Myocyte (in vitro differentiated cells): ENCODE measurements around the gene TFF2. TPM values are rescaled to one million over a fixed set of nuclear protein-coding genes. Genes with fewer than 3 reads are reported as not detected.

Experiments
- DNase-seq: peaks from one replicate; pipeline ENCODE4 v3.0.0-alpha.2; 2012; ENCODE audit warnings: low read depth
- total RNA-seq: library from RNA; depleted of rRNA; stranded (reverse); fragments of >200 nt; gene quantifications from 2 replicates; pipeline ENCODE4 v1.2.3, GENCODE V29; 2014

The TFF2 gene
- total RNA-seq, 1 donor from 2014 or later: not detected

DNA sequence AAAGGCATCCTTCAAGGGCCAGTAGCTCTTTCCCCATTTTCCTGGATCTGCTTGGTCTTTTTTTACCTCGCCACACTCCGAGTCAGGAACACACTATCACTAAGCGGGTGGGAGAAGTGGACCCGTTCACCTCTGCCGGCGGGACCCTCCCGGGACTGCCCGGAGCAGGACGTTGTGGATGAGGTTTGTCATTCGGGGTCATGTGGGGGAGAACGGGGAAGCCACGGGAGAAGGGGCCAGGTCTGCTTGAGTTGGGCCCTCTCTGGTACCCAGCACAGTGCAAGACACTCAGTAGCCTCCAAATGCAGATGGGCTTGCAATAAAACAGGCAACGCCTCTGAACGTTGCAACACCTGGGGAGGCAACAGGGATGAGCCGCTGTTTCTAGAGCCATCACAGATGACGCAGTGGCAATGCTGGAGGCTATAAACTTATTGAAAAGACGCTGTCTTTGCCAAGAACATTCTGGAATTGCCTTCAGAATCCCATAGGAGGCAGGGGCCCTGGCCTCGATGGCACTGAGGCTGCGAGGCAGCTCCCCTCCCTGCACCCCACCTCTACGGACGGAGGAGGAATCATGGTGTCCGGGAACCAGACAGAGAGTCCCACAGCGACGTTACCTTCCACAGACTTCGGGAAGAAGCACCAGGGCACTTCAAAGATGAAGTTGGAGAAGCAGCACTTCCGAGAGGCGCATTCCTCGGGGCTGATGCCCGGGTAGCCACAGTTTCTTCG, 3.8 kb downstream of the TFF2 start:
- no peak for DNase-seq

DNA sequence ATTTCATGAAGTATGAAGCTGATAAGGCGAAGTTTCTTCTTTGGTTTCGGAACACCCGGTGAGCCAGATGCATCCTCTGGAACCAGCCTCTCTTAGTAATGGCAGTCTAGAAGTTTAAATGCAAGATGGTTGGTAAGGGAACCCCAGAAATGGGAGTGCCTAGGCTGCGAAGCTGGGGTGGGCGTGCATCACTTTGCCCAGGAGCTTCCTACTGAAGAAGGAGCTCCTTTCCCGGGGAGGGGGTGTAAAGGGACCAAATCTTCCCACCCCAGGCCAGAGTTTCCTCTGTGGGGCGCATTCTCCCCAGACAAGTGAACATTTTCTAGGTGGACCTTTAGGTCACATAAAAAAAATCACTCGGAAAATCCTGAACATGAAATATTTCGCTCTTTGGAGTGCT, 4.4 kb downstream of the TFF2 start:
- no peak for DNase-seq

DNA sequence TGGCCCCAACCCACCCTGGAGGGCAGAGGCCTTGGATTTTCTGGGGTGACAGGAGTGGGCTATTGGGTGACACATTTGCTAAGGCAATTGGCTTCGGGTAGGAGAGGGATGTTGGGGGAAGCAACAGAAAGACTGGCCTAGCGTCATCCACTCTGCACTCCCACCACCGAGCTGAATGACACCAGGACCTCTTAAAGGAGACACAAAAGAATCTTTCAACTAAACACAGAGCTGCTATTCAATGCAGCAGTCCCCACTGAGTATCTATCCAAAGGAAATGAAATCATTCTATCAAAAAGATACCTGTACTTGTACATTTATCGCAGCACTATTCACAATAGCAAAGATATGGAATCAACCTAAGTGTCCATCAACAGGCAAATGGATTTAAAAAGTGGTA, 6.2 kb downstream of the TFF2 start:
- DNase-seq: no peak

DNA sequence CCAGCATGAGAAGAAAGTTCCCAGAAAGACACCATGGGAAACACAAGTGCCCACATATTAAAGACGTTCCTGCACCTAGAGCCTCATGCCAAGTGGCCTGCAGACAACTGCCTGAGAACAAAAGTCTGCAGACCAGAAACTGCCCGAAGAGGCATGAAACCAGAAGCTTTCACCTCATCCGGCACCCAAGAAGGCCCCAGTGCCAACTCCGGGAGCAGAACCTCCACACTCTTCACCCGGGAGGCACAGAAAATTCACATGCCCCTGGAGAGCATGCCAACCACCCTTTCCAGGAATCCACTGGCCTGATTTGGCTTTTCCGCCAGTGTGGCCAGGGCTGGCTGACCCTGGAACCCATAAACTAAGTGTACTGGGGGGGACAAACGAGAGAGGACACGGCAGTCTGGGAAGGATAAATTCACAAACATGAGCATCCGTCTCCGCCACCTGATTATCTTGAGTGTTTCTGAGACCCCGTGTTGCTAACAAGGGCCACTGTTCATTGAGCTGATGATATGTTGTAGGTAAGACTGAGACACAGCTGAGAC, 6.8 kb downstream of the TFF2 start:
- DNase-seq: no peak

DNA sequence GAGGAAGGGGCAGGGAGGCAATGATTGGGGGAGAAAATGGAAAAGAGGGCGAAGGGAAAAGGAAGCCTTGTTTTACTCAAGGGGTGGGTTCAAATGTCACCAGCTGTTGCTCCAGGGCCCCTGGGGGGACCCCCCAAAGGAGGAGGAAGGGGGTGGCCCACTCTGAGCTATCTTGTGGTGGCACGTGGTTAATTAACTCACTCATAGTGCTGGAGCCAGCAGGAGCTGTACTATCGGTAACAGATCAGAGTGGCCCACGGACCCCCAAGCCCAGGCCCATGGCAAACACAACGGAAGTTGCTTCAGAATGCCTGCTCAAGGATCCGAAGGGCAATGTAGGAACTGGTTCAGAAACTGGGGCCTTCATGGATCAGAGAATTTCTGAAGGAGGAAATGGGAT, 7.2 kb downstream of the TFF2 start:
- DNase-seq: no peak

DNA sequence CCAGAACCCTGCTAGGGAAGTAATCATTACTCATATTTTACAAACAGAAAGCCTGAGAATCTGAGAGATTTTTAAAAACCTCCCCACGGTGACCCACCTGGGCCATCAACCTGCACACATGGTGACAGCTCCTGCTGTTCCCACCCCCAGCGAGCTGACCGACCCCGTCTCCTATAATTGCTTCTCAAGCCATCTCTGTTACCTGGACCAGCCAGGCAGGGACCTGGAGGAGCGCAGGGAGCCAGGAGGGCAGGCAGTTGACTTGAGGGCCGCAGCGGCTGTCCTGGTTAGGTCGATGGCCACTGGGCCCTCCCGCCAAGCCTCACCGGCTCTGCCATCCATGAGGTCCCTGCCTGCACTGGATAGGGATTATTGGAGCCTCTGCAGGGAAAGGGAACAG, 7.7 kb downstream of the TFF2 start:
- no peak for DNase-seq

DNA sequence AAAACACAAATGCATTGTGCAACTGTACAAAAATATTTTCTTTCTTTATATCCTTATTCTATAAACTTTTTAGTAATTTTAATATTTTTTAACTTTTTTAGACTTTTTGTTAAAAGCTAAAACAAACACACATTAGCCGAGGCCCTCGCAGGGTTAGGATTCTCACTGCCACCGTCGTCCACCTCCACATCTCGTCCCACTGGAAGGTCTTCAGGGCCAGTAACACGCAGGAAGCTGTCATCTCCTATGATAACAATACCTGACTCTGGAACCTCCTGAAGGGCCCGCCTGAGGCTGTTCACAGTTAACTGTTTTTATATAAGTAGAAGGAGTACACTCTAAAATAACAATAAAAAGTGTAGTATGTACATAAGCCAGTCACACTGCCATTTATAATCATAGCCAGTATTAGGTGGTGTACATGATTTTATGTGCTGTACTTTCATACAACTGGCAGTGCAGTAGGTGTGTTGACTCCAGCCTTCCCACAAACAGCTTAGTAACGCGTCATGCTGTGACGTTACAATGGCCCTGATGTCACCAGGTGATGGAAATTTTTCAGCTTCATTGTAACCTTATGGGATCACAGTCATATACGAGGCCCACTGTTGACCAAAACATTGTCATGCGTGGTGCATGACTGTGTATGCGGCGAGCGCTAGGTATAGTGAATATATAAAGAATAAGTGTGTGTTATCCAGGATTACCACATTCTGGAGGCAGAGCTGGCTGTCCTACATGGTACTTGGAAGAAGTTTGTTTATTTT, 8.8 kb downstream of the TFF2 start:
- no peak for DNase-seq

DNA sequence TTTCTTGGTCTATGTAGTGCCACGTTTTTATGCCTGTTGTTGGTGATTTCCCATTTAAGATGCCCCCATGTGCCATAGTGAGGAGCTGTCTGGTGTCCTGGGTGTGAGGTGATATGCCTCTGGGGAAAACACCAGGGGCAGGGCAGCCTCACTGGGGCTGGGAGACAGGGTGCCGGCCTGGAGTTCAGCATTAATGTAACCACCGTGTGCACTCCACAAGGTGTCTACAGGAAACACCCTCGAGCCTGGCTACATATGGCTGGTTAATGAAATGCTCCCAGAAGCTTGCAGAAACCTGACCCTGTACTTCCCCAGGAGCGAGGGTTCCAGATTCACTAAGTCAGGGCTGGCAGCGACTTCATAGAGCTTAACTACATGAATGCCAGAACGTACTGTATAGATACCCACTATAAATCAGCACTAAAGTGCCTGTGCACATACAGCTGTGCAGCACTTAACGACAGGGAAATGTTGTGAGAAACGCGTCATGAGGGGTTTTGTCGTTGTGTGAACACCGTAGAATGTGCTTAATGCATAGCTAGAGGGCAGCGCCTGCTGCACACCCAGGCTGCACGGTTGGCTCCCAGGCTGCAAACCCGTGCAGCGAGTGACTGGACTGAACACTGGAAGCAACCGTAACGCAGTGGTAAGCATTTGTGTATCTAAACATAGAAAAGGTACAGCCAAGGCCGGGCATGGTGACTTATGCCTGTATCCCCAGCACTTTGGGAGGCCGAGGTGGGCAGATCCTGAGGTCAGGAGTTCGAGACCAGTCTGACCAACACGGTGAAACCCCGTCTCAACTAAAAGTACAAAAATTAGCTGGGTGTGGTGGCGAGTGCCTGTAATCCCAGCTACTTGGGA, 10.4 kb downstream of the TFF2 start:
- no peak for DNase-seq

DNA sequence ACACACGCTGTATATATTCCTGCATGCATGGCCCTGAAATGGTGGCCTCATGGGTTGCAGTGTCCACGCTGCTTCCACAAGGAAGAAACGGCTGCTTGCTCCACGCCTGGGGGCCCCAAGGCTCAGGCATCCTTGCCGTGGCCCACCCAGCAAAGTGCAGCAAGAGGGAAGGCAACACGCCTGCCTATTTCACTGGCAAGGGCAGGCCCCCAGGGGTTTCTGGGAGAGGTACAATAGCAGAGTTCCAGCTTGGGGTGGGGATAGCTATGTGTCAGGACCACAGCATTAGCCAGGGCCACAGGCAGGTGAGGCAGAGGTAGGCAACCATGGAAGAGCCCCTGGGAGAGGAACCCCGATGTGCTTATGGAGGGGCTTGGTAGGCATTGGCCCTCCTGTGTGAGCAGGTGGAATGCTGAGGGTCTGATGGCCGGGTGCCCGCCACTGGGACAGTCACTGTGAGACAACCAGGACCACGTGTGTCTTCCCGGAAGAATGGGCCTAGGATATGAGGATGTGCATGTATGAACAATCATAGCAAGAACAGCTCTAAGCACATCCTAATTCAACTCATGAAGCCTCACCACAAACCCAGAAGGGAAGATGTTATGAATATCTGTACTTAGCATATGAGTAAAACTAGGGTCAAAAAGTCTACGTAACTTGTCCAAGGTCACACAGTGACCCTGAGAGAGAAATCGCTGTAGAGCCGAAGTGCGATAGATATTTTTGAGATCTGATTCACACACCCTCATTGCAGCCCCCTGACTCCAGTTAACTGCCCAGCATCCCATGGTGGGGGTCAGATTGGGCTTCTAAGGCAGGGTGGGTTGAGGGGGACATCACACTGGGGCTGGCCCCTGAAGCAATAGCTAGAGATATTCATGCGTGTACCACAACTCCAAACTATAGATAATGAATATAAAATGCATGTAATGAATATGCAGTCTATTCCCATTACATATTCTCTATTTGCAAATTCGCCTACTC, 11.8 kb downstream of the TFF2 start:
- no peak for DNase-seq

DNA sequence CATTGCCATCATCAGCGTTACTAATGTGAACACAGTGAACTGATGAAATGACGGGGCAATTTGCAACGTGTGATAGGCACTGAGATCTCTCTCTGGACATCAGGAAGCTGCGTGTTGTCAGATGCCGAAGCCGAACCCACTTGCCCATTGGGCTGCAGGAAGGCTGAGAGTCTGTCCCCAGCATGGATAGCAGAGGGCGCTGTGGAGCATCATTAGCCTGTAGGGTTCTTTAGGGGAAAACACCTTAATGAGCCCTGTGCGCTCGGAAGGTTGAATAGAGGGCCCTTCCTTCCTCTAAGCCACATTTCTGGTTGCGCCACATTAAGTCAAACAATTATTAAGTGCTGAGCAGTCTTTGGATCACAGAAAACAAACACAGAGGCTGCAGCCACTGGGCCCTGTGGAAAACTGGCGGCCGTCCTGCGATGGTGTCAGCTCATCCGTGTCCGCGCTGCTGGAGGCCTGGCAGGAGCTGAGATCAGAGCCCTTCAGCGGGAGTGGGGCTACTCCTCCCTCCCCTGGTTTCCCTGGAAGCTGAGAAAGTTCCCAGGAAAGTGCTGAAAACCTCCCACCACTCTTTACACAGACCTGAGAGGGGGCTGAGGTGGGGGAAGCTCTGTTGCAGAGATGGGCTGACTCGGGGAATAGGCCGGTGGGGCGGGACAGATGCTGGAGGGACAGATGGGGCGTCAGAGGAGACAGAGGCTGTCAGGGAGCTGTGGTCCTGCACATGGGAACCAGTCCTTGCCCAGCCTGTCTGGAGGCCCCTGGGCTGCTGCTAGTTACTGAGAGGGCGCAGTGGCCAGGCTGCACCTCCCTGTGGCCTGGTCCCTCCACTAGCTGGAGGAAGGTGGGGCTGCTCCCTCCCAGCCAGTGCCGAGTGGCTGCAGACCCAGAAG, 12.7 kb downstream of the TFF2 start:
- DNase-seq: no peak

DNA sequence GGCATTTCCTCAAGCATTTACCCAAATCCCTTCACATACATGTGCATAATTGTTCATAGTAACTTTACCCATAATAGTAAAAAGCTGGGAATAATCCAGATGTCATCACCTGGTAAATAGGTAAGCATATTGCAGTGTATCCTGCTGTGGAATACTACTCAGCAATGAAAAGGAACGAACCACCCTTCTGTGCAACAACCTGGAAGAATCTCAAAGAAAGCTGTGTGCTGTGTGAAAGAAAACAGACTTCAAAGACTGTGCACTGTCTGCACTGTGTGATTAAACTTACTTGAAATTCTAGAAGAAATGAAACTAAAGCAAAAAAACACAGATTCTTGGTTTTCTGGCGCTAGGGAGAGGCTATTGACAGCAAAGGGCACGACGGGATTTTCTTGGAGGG, 13.5 kb downstream of the TFF2 start:
- DNase-seq: no peak

DNA sequence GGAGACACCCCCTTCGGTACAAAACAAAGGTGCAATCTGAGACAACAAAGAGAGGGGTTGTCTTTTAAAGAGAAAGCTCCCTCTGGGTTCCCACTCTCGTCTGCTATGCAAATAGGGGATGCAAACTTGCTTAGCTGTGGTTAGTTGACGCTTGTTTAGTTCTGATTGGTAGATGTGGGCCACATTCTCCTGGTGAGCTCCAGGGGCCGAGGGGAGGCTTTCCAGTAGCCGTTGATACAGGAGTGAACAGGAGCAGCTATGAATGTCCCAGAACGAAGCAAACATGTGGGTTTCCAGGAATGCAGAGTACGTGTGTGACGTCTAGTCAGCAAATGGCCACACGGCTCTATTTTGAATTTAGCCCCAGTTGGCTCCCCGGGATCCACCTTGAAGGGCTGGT, 14.7 kb downstream of the TFF2 start:
- no peak for DNase-seq

DNA sequence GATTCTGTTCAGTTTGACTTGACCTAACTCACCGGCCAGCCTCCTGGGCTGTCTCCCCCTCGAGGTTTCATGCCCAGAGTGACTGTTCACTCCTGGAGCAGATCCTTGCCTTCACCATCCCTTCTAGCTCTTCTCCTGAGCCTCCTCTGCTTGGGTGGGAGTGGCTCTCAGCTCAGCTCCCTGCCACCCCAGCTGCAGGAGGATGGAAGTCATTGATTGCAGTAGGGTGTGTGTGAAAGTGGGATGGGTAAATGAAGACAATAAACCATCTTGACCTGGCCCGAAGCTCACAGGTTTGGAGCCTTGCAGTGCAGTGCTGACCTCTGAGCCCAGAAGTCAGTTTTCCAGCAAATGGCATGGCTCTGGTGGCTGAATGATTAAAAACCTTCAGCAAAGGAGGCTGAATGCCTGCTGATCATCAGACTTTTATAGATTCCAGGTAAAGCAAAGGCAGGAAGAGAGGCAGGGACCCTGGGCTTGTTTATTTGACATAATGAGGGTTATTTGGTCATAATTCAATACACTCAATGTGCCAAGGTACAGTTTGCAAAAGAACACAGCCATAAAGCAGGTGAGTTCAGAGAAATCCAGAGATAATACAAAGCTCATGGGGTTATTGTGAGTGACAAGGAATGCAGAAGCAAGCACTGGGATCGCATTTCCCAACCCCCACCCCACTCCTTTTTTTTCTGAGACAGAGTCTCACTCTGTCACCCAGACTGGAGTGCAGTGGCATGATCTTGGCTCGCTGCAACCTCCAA, 18.1 kb downstream of the TFF2 start:
- DNase-seq: no peak

DNA sequence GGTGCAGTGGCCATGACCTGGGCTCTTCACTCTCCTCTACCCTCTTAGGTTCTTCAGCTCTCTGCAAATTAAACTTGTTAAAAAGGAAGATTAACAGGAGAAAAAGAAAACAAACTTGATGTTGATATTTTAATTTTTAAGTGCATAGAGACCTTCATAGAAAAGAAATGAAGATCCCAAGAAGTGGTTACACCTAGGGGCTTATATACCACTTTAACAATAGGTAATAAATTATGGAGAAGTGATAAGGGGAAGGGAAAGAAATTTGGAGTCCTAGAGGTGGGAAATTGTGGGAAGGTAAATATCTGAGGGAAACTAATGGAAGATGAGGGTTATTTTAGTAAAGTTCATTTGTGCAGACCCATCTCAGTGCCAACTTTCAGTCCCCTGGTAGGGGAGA, 19.1 kb downstream of the TFF2 start:
- DNase-seq: no peak

DNA sequence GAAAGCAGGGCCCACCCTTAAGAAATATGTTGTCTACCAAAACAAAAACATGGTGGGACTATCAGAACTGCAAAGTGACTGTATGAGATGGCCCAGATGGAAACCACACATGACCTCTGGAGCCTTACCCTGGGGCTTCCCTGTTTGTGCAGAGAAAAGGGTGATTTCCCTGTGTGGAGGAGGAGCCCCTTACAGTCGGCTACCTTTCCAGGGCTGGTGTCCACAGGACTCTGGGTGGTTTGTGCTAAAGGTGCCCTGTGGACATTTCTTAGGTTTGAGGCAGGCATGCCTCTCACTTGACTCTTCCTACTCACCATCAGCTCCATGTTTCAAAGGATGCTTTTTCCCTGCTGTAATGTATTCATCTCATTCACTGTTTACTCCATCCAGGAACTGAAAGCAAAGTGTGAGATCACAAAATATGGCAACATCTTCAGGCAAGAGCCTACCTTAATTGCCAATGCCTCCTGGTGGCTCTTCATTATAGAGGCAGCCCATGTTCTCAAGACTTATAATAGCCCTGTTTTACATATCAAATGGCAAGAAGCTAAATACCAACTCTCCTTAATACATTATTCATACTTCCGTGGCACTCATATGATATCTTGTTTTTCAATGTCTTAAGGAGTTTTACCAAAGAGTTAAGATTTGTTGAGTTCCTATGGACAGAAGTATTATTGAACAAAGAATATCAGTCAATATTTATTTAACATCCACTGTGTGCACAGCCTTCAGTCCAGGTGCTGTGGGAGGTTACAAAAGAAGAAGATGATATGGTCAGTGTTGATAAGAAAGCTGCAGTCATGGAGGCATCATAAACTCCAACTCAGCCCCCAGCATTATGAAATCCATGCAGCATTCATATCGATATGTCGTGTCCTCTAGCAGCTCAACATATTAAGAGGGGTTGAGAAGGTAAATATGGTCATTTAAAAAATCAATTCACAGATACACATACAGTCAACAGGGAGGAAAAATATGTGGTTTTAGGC, 20.1 kb downstream of the TFF2 start:
- no peak for DNase-seq

DNA sequence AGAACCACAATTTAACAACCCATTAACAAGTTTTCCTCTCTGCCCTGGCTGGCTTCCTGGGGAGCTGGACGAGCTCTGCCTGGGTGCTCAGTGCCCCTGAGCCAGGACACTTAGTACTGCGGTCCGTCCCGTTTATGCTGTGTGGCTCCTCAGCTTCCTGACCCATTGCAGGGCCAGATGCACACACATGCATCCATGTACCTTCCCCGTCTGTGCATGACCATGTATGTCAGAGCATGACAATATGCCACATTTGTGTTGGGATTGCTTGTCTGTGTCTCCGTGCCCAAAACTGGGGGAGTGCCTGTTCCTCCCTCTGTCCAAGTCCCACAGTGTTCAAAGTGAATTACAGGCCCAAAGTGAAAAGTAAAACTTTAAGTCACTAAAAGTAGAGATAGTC, 25.9 kb downstream of the TFF2 start:
- DNase-seq: no peak

DNA sequence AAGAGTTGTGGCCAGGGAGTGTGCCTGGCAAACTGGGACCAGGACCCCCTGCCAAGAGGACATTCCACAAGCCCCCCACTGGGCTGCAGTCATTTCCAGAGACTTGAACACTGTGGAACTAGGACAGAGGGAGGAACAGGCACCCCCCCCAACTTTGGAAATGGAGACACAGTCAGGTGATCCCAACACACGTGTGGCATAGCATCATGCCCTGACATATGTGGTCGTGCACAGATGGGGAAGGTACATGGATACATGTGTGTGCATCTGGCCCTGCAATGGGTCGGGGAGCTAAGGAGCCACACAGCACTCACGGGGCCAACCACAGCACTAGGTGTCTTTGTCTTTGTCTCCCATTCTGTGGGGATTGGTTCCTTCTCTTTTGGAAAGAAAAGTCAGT, 28.9 kb downstream of the TFF2 start:
- DNase-seq: no peak
